ENCODE measurements around the gene TEX51. TPM values are rescaled to one million over a fixed set of nuclear protein-coding genes. Genes with fewer than 3 reads are reported as not detected.

The TEX51 gene
- total and polyA plus RNA-seq, 2 of the 4 experiments (the other 2 are of a cell fraction) = not detected

GRCh38 chr2:126880817-126881216 is 17.9 kb upstream of the TEX51 start:
- H2AK5ac ChIP-seq (ENCODE audit: low read depth, low read length) = no peak overlapping the region
- ATAC-seq (ENCODE audit: low read depth) (no peak), DNase-seq (no peak)
- intact Hi-C loops (cut with micrococcal nuclease) = loop anchor here (10.0 kb wide), 1 partner anchor 174 kb away; no protein-coding TSS in a partner anchor
- H4K20me1 ChIP-seq (ENCODE audit: insufficient read depth, low read length) = no peaks in the 10 kb centered on the region
- no peak overlapping the region for H2BK5ac ChIP-seq (ENCODE audit: low read depth, low read length, poor library complexity, severe bottlenecking)
- H4K91ac ChIP-seq (ENCODE audit: insufficient read depth, low read depth, low read length) = no peak overlapping the region
- H2AK9ac ChIP-seq (replicated peaks; ENCODE audit: low read depth, low read length, poor library complexity) = no peak overlapping the region
- no peak overlapping the region for H4K5ac ChIP-seq (ENCODE audit: low read depth, low read length)
- no peak overlapping the region for H3K4me2 ChIP-seq (ENCODE audit: low read depth, low read length)
- H3K14ac ChIP-seq (replicated peaks; ENCODE audit: low read depth, low read length) = no peak overlapping the region
- no peak overlapping the region for H2BK120ac ChIP-seq (ENCODE audit: low read depth, low read length)
- 67% methylated on average over 1 of the region's 4 CpGs; no CpG with 5 or more reads in 1 of the 2 experiments for WGBS, 2 experiments (ENCODE audit: extremely low coverage in 2 of 2, insufficient read length in 1 of 2)
- H3K23ac ChIP-seq (ENCODE audit: low read depth, low read length) = no peak overlapping the region
- ChIA-PET POLR2A (ENCODE audit: unreplicated experiment) (no interaction called here), CTCF (no interaction called here)
- no TSS peak for BruUV-seq (replicated peaks)
- no peaks in the 10 kb centered on the region; the same call in 1 of the 2 replicates for H3K4me1 ChIP-seq (ENCODE audit: control insufficient read depth, insufficient read depth, low read length)
- H2BK20ac ChIP-seq (ENCODE audit: low read depth, low read length) = no peak overlapping the region
- H3K4ac ChIP-seq (ENCODE audit: low read depth, low read length) = no peak overlapping the region
- dilution Hi-C loops (cut with HindIII; ENCODE audit: low sequenced_read_pairs, unreplicated experiment) = no loop called here
- H3K56ac ChIP-seq (ENCODE audit: extremely low read depth, insufficient read depth, low read length) = no peak overlapping the region
- H3K9me1 ChIP-seq (ENCODE audit: insufficient read depth, low read length) = 0 out of 2 replicates have a peak, but pooled peaks cover 4% of the 10 kb centered on the region
- TF ChIP-seq NFE2L2 (IDR thresholded peaks at IDR 0.05; ENCODE audit: low read depth, low read length) = no peak
- no peak overlapping the region for H2BK15ac ChIP-seq (ENCODE audit: low read depth, low read length)
- no peaks in the 10 kb centered on the region for H3K79me1 ChIP-seq (ENCODE audit: low read depth in 1 of 2, low read length in 2 of 2)
- no peaks in the 10 kb centered on the region for H3K9me3 ChIP-seq (ENCODE audit: control insufficient read depth, insufficient read depth, low read length)
- no peak overlapping the region for H3K4me3 ChIP-seq (ENCODE audit: insufficient read depth, low read depth, low read length)
- in situ Hi-C loops (cut with MboI; ENCODE audit: low sequenced_read_pairs) = no loop called here
- H3K18ac ChIP-seq (ENCODE audit: low read depth, low read length) = no peak overlapping the region
- H3K27ac ChIP-seq (ENCODE audit: insufficient read depth, low read length) = no peak overlapping the region
- no peak overlapping the region for H4K8ac ChIP-seq (ENCODE audit: low read depth in 2 of 2, low read length in 2 of 2)
- H3K36me3 ChIP-seq (ENCODE audit: control insufficient read depth, insufficient read depth, low read length) = no peaks in the 10 kb centered on the region
- no peak overlapping the region for H2AFZ ChIP-seq (replicated peaks; ENCODE audit: low read length, poor library complexity)
- H3K9ac ChIP-seq (ENCODE audit: low read depth, low read length) = no peak overlapping the region
- H3K27me3 ChIP-seq (ENCODE audit: control insufficient read depth, insufficient read depth, low read length) = peaks cover 4% of the 10 kb centered on the region

Measured in IMR-90 (cell line).